Prostate gland (tissue), 2 donors: ENCODE results near the gene ARL4C. TPM values are rescaled to one million over a fixed set of nuclear protein-coding genes. Genes with fewer than 3 reads are reported as not detected.

ENCODE experiments used
- DNase-seq: peaks from one replicate; pipeline ENCODE4 v3.0.0-alpha.2; 2019; ENCODE audit warnings: low spot score
- H3K27ac ChIP-seq, 2 donors: fragments of 200-600 bp; sonication (generic); 2 replicates each; pipeline ENCODE4 v1.5.1; 2017 to 2019
- H3K27me3 ChIP-seq: fragments of 200-600 bp; sonication (generic); replicated peaks from 2 replicates; pipeline ENCODE4 v1.5.1; 2019; ENCODE audit not compliant: insufficient read depth
- H3K36me3 ChIP-seq, 2 donors: fragments of 200-600 bp; sonication (generic); 1 replicate in 1 of 2; 2 replicates in 1 of 2; pipeline versions ENCODE4 v1.5.1 to v1.8.1; 2017 to 2019
- H3K4me1 ChIP-seq: fragments of 200-600 bp; sonication (generic); replicated peaks from 2 replicates; pipeline ENCODE4 v1.5.1; 2019
- H3K4me3 ChIP-seq, 2 donors: fragments of 200-600 bp; sonication (generic); 2 replicates each; pipeline ENCODE4 v1.5.1; 2017 to 2019
- H3K9me3 ChIP-seq: fragments of 200-600 bp; sonication (generic); 2 replicates; pipeline ENCODE4 v1.5.1; 2017
- CTCF ChIP-seq, 4 experiments: fragments of 200-600 bp in 2 of 4; fragments of 450-650 bp in 2 of 4; sonication (generic) in 2 of 4; IDR thresholded peaks; 1 replicate in 3 of 4; 2 replicates in 1 of 4; pipeline ENCODE4 v1.5.1; 2016 to 2019; ENCODE audit warnings: antibody characterized with exemption in 4 of 4, mild to moderate bottlenecking in 2 of 4, moderate library complexity in 2 of 4
- POLR2A ChIP-seq: fragments of 450-650 bp; IDR thresholded peaks from one replicate; pipeline ENCODE4 v1.6.1; 2016; ENCODE audit warnings: antibody characterized with exemption, mild to moderate bottlenecking
- POLR2AphosphoS5 ChIP-seq: sonication (generic); formaldehyde crosslinking; IDR thresholded peaks from one replicate; pipeline ENCODE4 v1.6.1; 2017; ENCODE audit warnings: antibody characterized with exemption
- WGBS: methylation state at CpG from one replicate; pipeline ENCODE4 v1.1.5; 2018; 5-methylcytosine and 5-hydroxymethylcytosine counted together
- intact Hi-C: fragments of 100-400 bp; cut with DNase I; formaldehyde crosslinking; loops from one replicate; pipeline ENCODE4 v1.14.2; 2022
- total RNA-seq, 2 donors: library from RNA; depleted of rRNA; stranded (reverse); fragments of >200 nt; gene quantifications; one replicate each; pipeline ENCODE4 v1.1.0, GENCODE V29; 2016

ARL4C gene
- total RNA-seq, 2 donors from 2014 or later = 8.5 to 20.5 TPM

GRCh38 chr2:234495251-234496054, 1.4 kb downstream of the ARL4C start:
- Histone ChIP-seq H3K36me3 (no peaks in the 10 kb centered on the region), H3K9me3 (no peaks in the 10 kb centered on the region), H3K27me3 (no peaks in the 10 kb centered on the region), H3K4me1 (no peaks in the 10 kb centered on the region), H3K27ac (peak overlapping the region; percentile 89), H3K4me3 (peak overlapping the region; percentile 62 to 75)
- no peak for TF ChIP-seq CTCF (IDR thresholded peaks at IDR 0.05)
- 6% methylated on average over 40 of the region's 40 CpGs for WGBS
- DNase-seq = peak; percentile 18
- intact Hi-C loops = loop anchor here (2.0 to 5.0 kb wide), 2 partner anchors 127 to 638 kb away; no protein-coding TSS in a partner anchor

GRCh38 chr2:234494361-234495250, 2.3 kb downstream of the ARL4C start:
- TF ChIP-seq POLR2A = peak; percentile 12
- TF ChIP-seq CTCF (IDR thresholded peaks at IDR 0.05) = no peak
- TF ChIP-seq POLR2AphosphoS5 = peak; percentile 61
- Histone ChIP-seq H3K27ac (peak overlapping the region; percentile 89), H3K36me3 (no peaks in the 10 kb centered on the region), H3K9me3 (no peaks in the 10 kb centered on the region), H3K27me3 (no peaks in the 10 kb centered on the region), H3K4me3 (peak overlapping the region; percentile 62 to 75), H3K4me1 (no peaks in the 10 kb centered on the region)
- peak; percentile 25 for DNase-seq
- WGBS = 20% methylated on average over 9 of the region's 9 CpGs
- intact Hi-C loops = loop anchor here (5.0 kb wide), 1 partner anchor 637 kb away; no protein-coding TSS in a partner anchor

- Histone ChIP-seq H3K27me3 (no peaks in the 10 kb centered on the region), H3K4me1 (no peaks in the 10 kb centered on the region), H3K27ac (peak overlapping the region; percentile 89), H3K9me3 (no peaks in the 10 kb centered on the region), H3K4me3 (peak overlapping the region; percentile 62 to 75), H3K36me3 (no peaks in the 10 kb centered on the region)
- WGBS = 33% methylated on average over 4 of the region's 4 CpGs
- intact Hi-C loops = no loop called here
- DNase-seq = no peak
- TF ChIP-seq POLR2AphosphoS5 = no peak
- no peak for TF ChIP-seq CTCF (IDR thresholded peaks at IDR 0.05)
Observed at GRCh38 chr2:234493796-234494195, 3.1 kb downstream of the ARL4C start.

GRCh38 chr2:234492717-234493485, 4.0 kb downstream of the ARL4C start:
- Histone ChIP-seq H3K27ac (peak overlapping the region in 1 of 2 donors; percentile 3), H3K36me3 (no peaks in the 10 kb centered on the region), H3K9me3 (no peaks in the 10 kb centered on the region), H3K4me3 (peak overlapping the region; percentile 0 to 2), H3K4me1 (no peaks in the 10 kb centered on the region), H3K27me3 (no peaks in the 10 kb centered on the region)
- intact Hi-C loops = no loop called here
- TF ChIP-seq CTCF (IDR thresholded peaks at IDR 0.05) (no peak), POLR2A (no peak), POLR2AphosphoS5 (no peak)
- DNase-seq = no peak
- WGBS = 63% methylated on average over 10 of the region's 10 CpGs
